Activated CD8-positive, alpha-beta T cell treated with anti-CD3 and anti-CD28 coated beads, Interleukin-2, amount 10 ng/mL, durations not matched to agents 7 days and 5 days (primary cell): Measurements from ENCODE around the gene PRKCSH. TPM values are rescaled to one million over a fixed set of nuclear protein-coding genes. Genes with fewer than 3 reads are reported as not detected.
"Not testable (repeated sequence)": the region's sequence is repeated elsewhere in the genome, so short reads cannot be mapped to it uniquely, and the experiment has no call there.

Source experiments
- ATAC-seq: fragments of 150-1000 bp; cut with Tn5 transposase; one replicate; pipeline ENCODE4 v1.10.0; 2021; ENCODE audit warnings: moderate library complexity
- CTCF ChIA-PET: fragments of 350-600 bp; sonication (Branson Sonifier 250); formaldehyde crosslinking; loops from one replicate; lab custom pipeline; 2021; ENCODE audit warnings: antibody characterized with exemption; lab: Charles Lee
- POLR2A ChIA-PET: fragments of 350-600 bp; sonication (Branson Sonifier 250); formaldehyde crosslinking; loops from one replicate; lab custom pipeline; 2021; ENCODE audit warnings: antibody characterized with exemption; lab: Charles Lee
- DNase-seq: peaks from one replicate; pipeline ENCODE4 v3.0.0-alpha.2; 2020
- H3K27ac Mint-ChIP-seq: one replicate; pipeline ENCODE4 v1.8.0; 2021; ENCODE audit warnings: mild to moderate bottlenecking, mixed read lengths
- H3K27me3 Mint-ChIP-seq: one replicate; pipeline ENCODE4 v1.8.0; 2021; ENCODE audit warnings: low read depth, mixed read lengths
- H3K36me3 Mint-ChIP-seq: one replicate; pipeline ENCODE4 v1.8.0; 2021; ENCODE audit warnings: low read depth, mixed read lengths
- H3K4me1 Mint-ChIP-seq: one replicate; pipeline ENCODE4 v1.8.0; 2021; ENCODE audit warnings: low read depth, mixed read lengths
- H3K4me3 Mint-ChIP-seq: one replicate; pipeline ENCODE4 v1.8.0; 2021; ENCODE audit warnings: mild to moderate bottlenecking, mixed read lengths
- H3K9me3 Mint-ChIP-seq: one replicate; pipeline ENCODE4 v1.8.0; 2022; ENCODE audit warnings: mixed read lengths; ENCODE audit not compliant: insufficient read depth
- total RNA-seq, 2 experiments: library from RNA; stranded (reverse); gene quantifications; one replicate each; pipeline ENCODE4 v1.2.3, GENCODE V29; 2021

PRKCSH gene
- total RNA-seq, 2 experiments from 2014 or later = 285 to 302 TPM

- H3K4me3 Mint-ChIP-seq = no peak overlapping the region
- POLR2A ChIA-PET = interaction anchor here (1.0 kb wide), 1 partner anchor 47 kb away, joined by 3 read pairs; no protein-coding TSS in a partner anchor
These were observed 29.4 kb upstream of the PRKCSH start for GRCh38 chr19:11405846-11406643.

DNA sequence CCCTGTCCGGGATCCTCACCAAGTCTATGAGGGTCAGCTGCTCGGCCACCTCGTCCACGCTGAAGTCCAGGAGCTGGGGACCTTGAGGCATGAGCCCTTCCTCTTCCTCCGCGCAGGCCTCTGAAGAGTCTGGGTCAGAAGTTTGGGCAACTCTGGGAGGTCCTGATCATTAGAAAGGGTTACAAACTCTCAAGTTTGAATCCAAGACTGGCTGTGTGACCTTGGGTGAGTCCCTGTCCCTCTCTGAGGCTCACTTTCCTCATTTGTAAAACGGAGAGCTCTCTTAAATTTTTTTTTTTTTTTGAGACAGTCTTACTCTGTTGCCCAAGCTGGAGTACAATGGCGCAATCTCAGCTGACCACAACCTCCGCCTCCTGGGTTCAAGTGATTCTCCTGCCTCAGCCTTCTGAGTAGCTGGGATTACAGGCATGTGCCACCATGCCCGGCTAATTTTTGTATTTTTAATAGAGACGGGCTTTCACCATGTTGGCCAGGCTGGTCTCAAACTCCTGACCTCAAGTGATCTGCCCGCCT, 28.7 kb upstream of the PRKCSH start:
- not testable (repeated sequence) for H3K9me3 Mint-ChIP-seq, DNase-seq, H3K27ac Mint-ChIP-seq, H3K4me1 Mint-ChIP-seq, H3K4me3 Mint-ChIP-seq, H3K36me3 Mint-ChIP-seq, ATAC-seq
- POLR2A ChIA-PET = interaction anchor here (0.6 to 1.0 kb wide), 2 partner anchors 14 to 48 kb away, joined by 3 read pairs; no protein-coding TSS in a partner anchor
- CTCF ChIA-PET = interaction anchor here (1.0 to 1.6 kb wide), 2 partner anchors 27 to 32 kb away, joined by 3 to 6 read pairs; partner anchors contain the start of gene SWSAP1
- H3K27me3 Mint-ChIP-seq = peaks cover 14% of the 10 kb centered on the region

More at GRCh38 chr19:11405846-11406643, 29.4 kb upstream of the PRKCSH start:
- H3K36me3 Mint-ChIP-seq = no peaks in the 10 kb centered on the region
- no peak overlapping the region for H3K27ac Mint-ChIP-seq
- H3K9me3 Mint-ChIP-seq = no peaks in the 10 kb centered on the region
- DNase-seq (peak; percentile 36), ATAC-seq (peak; percentile 47)
- H3K4me1 Mint-ChIP-seq = no peaks in the 10 kb centered on the region
- peaks cover 10% of the 10 kb centered on the region for H3K27me3 Mint-ChIP-seq
- CTCF ChIA-PET = interaction anchor here (0.6 to 1.6 kb wide), 2 partner anchors 24 to 31 kb away, joined by 3 to 6 read pairs; partner anchors contain the start of gene SWSAP1

- no peaks in the 10 kb centered on the region for H3K9me3 Mint-ChIP-seq
- no peak for ATAC-seq
- H3K36me3 Mint-ChIP-seq = no peaks in the 10 kb centered on the region
- ChIA-PET CTCF (no interaction called here), POLR2A (no interaction called here)
- no peak overlapping the region for H3K4me3 Mint-ChIP-seq
- no peak for DNase-seq
- no peak overlapping the region for H3K27ac Mint-ChIP-seq
- peaks cover 14% of the 10 kb centered on the region for H3K27me3 Mint-ChIP-seq
- no peaks in the 10 kb centered on the region for H3K4me1 Mint-ChIP-seq
These were observed 26.8 kb upstream of the PRKCSH start for GRCh38 chr19:11408591-11408990.

- ChIA-PET CTCF (no interaction called here), POLR2A (no interaction called here)
- H3K36me3 Mint-ChIP-seq = no peaks in the 10 kb centered on the region
These were observed 24.8 kb upstream of the PRKCSH start for GRCh38 chr19:11410682-11411081.

GRCh38 chr19:11414544-11414943, 20.9 kb upstream of the PRKCSH start:
- ChIA-PET POLR2A (interaction anchor here (0.7 kb wide), 1 partner anchor 28 kb away, joined by 3 read pairs; no protein-coding TSS in a partner anchor), CTCF (interaction anchor here (1.4 kb wide), 1 partner anchor 288 kb away, joined by 3 read pairs; no protein-coding TSS in a partner anchor)
- Mint-ChIP-seq H3K36me3 (no peaks in the 10 kb centered on the region), H3K4me1 (no peaks in the 10 kb centered on the region), H3K9me3 (no peaks in the 10 kb centered on the region), H3K27ac (no peak overlapping the region), H3K4me3 (no peak overlapping the region), H3K27me3 (peaks cover 38% of the 10 kb centered on the region)
- DNase-seq = no peak
- no peak for ATAC-seq

More at GRCh38 chr19:11410682-11411081, 24.8 kb upstream of the PRKCSH start:
- no peak overlapping the region for H3K27ac Mint-ChIP-seq
- no peaks in the 10 kb centered on the region for H3K9me3 Mint-ChIP-seq
- no peak for ATAC-seq
- DNase-seq = no peak
- peaks cover 17% of the 10 kb centered on the region for H3K27me3 Mint-ChIP-seq
- H3K4me3 Mint-ChIP-seq = no peak overlapping the region
- H3K4me1 Mint-ChIP-seq = no peaks in the 10 kb centered on the region

DNA sequence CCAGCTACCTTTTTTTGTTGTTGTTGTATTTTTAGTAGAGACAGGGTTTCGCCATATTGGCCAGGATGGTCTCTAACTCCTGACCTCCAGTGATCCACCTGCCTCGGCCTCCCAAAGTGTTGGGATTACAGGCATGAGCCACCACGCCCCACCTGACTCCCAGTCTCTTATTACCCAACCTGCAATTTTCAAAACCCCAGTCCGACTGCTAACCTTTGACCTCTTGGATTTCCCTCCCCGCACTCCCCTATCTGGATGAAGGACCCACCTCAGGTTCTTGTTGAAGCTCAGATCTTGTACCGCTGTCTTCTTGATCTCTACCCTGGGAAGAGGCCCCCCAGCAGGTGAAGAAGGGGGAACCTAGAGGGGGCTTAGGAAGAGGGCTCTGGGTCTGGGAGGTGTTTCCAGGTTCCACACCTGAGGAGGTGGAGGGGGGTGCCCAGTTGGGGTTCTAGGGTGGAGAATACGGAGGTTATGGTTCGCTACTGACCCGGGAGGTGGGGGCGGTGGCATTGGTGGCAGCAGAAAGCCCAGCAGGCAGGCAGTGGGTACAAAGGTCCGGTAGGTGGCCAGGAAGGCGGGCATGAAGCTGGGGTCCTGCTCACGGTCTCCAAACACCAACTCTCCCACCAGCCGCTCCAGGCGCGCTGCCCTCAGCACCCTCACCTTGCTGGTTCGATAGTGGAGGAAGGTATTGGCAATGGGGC, 18.9 kb upstream of the PRKCSH start:
- Mint-ChIP-seq H3K4me3 (no peak overlapping the region), H3K4me1 (peaks cover 12% of the 10 kb centered on the region), H3K36me3 (no peaks in the 10 kb centered on the region), H3K27me3 (peaks cover 48% of the 10 kb centered on the region), H3K9me3 (no peaks in the 10 kb centered on the region), H3K27ac (no peak overlapping the region)
- POLR2A ChIA-PET = no interaction called here
- CTCF ChIA-PET = interaction anchor here (1.4 kb wide), 1 partner anchor 19 kb away, joined by 4 read pairs; the partner anchor contains the start of gene PRKCSH
- no peak for ATAC-seq
- no peak for DNase-seq

GRCh38 chr19:11418094-11418548, 17.3 kb upstream of the PRKCSH start:
- H3K4me1 Mint-ChIP-seq = peaks cover 26% of the 10 kb centered on the region
- H3K9me3 Mint-ChIP-seq = no peaks in the 10 kb centered on the region
- ATAC-seq (no peak), DNase-seq (no peak)
- H3K27me3 Mint-ChIP-seq = peaks cover 61% of the 10 kb centered on the region
- no peak overlapping the region for H3K4me3 Mint-ChIP-seq
- ChIA-PET POLR2A (no interaction called here), CTCF (no interaction called here)
- H3K27ac Mint-ChIP-seq = no peak overlapping the region
- no peaks in the 10 kb centered on the region for H3K36me3 Mint-ChIP-seq

DNA sequence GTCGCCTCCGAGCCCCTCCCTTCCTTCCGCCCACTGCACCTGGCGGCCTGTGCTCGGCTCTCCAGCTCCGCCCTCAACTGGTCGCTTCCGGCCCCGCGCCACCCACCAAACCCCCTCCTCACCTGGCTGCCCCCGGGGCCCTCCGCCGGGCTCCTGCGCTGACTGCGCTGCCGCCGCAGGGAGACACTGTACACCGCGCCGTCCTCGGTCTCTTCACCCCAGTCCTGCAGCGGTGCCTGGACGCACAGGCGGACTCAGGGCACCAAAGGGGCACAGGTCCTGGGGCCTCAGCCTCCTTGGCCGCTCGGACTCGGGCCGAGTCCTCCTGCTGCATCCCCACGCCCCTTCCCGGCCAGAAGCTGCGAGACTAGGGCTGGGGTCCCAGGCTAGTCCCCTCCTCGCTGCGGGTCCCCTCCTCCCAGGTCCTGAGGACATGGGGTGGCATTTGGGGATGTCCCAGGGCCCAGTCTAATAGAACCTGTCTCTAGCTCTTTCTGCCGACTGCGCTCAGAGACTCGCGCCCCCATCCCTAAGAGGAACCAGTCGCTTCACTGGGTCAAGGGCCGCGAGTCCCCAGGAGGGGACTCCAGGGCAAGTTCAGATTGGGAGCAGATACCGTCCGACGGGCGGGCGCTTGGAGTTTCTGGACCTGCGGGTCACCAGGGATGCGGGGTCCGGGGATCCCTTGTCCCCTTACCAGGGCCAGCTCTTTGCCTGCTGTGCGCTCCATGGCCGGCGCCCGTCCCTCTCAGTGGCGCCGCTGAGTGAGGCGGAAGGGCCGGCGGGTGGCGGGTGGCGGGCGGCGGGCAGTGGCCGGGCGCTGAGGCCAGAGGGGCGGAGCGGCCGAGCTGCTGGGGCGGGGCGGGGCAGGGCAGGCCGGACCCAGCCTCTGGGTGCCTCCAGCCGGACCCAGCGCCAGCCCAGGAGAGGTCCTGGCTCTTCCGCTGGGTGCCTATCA, 16.6 kb upstream of the PRKCSH start, which contains the start of gene RGL3:
Gene RGL3, minus strand, starts transcription at position 766 of the 958 bp plus-strand sequence. Its CDS starts 36 bp downstream, at position 730.
- ChIA-PET CTCF (interaction anchor here (1.0 to 1.5 kb wide), 2 partner anchors 12 to 26 kb away, joined by 3 read pairs; no protein-coding TSS in a partner anchor), POLR2A (interaction anchor here (0.6 to 0.8 kb wide), 2 partner anchors 18 to 42 kb away, joined by 3 read pairs; no protein-coding TSS in a partner anchor)
- H3K27ac Mint-ChIP-seq = no peak within 1 kb of the TSS
- peaks cover 68% of the 10 kb centered on the region for H3K27me3 Mint-ChIP-seq
- H3K9me3 Mint-ChIP-seq = no peaks in the 10 kb centered on the region
- ATAC-seq (no peak), DNase-seq (no peak)
- H3K4me3 Mint-ChIP-seq = no peak within 1 kb of the TSS
- peaks cover 34% of the 10 kb centered on the region for H3K4me1 Mint-ChIP-seq
- no peaks in the 10 kb centered on the region for H3K36me3 Mint-ChIP-seq

- ATAC-seq (no peak), DNase-seq (no peak)
- H3K4me1 Mint-ChIP-seq = peaks cover 36% of the 10 kb centered on the region
- no peaks in the 10 kb centered on the region for H3K36me3 Mint-ChIP-seq
- peaks cover 68% of the 10 kb centered on the region for H3K27me3 Mint-ChIP-seq
- H3K27ac Mint-ChIP-seq = no peak overlapping the region
- ChIA-PET POLR2A (interaction anchor here (0.6 to 1.2 kb wide), 2 partner anchors 13 to 38 kb away, joined by 3 to 4 read pairs; no protein-coding TSS in a partner anchor), CTCF (interaction anchor here (1.8 kb wide), 1 partner anchor 14 kb away, joined by 10 read pairs; the partner anchor contains the start of genes ODAD3 and PRKCSH)
- H3K4me3 Mint-ChIP-seq = peak overlapping the region; percentile 36
- no peaks in the 10 kb centered on the region for H3K9me3 Mint-ChIP-seq
These were observed 14.7 kb upstream of the PRKCSH start for GRCh38 chr19:11420429-11421370.
